ENCODE results near the gene TSKS.

The TSKS gene

GRCh38 chr19:49780861-49781260 lies 17.8 kb upstream of the TSKS start:
- no peaks in the 10 kb centered on the region for H3K79me2 ChIP-seq (ENCODE audit: low read length)
- H3K4me1 ChIP-seq (ENCODE audit: low read length), result peaks cover 16% of the 10 kb centered on the region
- H3K9me3 ChIP-seq (ENCODE audit: insufficient read depth, low read length), result no peaks in the 10 kb centered on the region
- no peak overlapping the region for H3K4me2 ChIP-seq (ENCODE audit: low read length)
- no peak overlapping the region for H2AFZ ChIP-seq (ENCODE audit: low read depth, low read length)
- no peak overlapping the region for H3K9ac ChIP-seq (ENCODE audit: low read length)
- H3K4me3 ChIP-seq (ENCODE audit: low read length), result no peak overlapping the region
- peaks cover 3% of the 10 kb centered on the region; the same call in 1 of the 2 replicates for H4K20me1 ChIP-seq (ENCODE audit: insufficient read depth, low read length)
- H3K27me3 ChIP-seq (ENCODE audit: low read depth, low read length), result no peaks in the 10 kb centered on the region
- no peak overlapping the region for H3K27ac ChIP-seq (ENCODE audit: low read length)
- H3K36me3 ChIP-seq (replicated peaks; ENCODE audit: low read depth, low read length), result peaks cover 24% of the 10 kb centered on the region
- TF ChIP-seq EZH2phosphoT487 (IDR thresholded peaks at IDR 0.05; ENCODE audit: low read depth) (no peak), CTCF (IDR thresholded peaks at IDR 0.05; ENCODE audit: low read depth, low read length) (no peak)

GRCh38 chr19:49779731-49780555 lies 16.8 kb upstream of the TSKS start:
- no peaks in the 10 kb centered on the region for H3K79me2 ChIP-seq (ENCODE audit: low read length)

DNA sequence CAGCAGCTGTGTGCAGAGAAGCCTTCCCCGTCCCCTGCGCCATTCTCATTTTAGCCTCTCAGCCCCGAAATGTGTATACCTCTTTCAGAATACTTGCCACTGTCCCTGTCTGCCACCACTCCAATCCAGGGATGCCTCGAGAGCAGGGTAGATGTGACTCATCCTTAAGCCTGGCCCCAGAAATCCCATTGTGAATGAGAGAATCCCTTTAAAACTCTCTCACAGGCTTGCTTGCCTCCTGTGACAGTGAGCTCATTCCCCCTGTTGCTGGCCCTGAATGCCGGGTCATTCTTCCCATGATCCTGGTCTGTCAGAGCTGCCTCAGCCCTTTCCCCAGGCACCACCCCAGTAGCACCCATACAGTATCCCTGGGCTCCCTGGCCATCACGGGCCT lies 13.3 kb upstream of the TSKS start:
- Histone ChIP-seq H3K4me1 (ENCODE audit: low read length) (peaks cover 16% of the 10 kb centered on the region), H3K79me2 (ENCODE audit: low read length) (peaks cover 7% of the 10 kb centered on the region; the same call in 1 of the 2 replicates), H3K27me3 (ENCODE audit: low read depth, low read length) (no peaks in the 10 kb centered on the region), H3K4me3 (ENCODE audit: low read length) (no peak overlapping the region), H2AFZ (ENCODE audit: low read depth, low read length) (no peak overlapping the region), H3K9ac (ENCODE audit: low read length) (no peak overlapping the region), H4K20me1 (ENCODE audit: insufficient read depth, low read length) (peaks cover 3% of the 10 kb centered on the region; the same call in 1 of the 2 replicates), H3K4me2 (ENCODE audit: low read length) (no peak overlapping the region), H3K9me3 (ENCODE audit: insufficient read depth, low read length) (no peaks in the 10 kb centered on the region), H3K27ac (ENCODE audit: low read length) (no peak overlapping the region), H3K36me3 (replicated peaks; ENCODE audit: low read depth, low read length) (no peaks in the 10 kb centered on the region)
- no peak for TF ChIP-seq EZH2phosphoT487 (IDR thresholded peaks at IDR 0.05; ENCODE audit: low read depth)

More at GRCh38 chr19:49779731-49780555, 16.8 kb upstream of the TSKS start:
- no peak overlapping the region for H2AFZ ChIP-seq (ENCODE audit: low read depth, low read length)
- H3K9ac ChIP-seq (ENCODE audit: low read length), result no peak overlapping the region
- H3K27me3 ChIP-seq (ENCODE audit: low read depth, low read length), result no peaks in the 10 kb centered on the region
- peaks cover 20% of the 10 kb centered on the region for H3K36me3 ChIP-seq (replicated peaks; ENCODE audit: low read depth, low read length)
- peak overlapping the region; percentile 45 for H3K27ac ChIP-seq (ENCODE audit: low read length)
- H3K4me1 ChIP-seq (ENCODE audit: low read length), result peaks cover 16% of the 10 kb centered on the region
- peak overlapping the region; percentile 68 for H3K4me2 ChIP-seq (ENCODE audit: low read length)
- H3K9me3 ChIP-seq (ENCODE audit: insufficient read depth, low read length), result no peaks in the 10 kb centered on the region
- H4K20me1 ChIP-seq (ENCODE audit: insufficient read depth, low read length), result peaks cover 3% of the 10 kb centered on the region; the same call in 1 of the 2 replicates
- peak overlapping the region; percentile 29 for H3K4me3 ChIP-seq (ENCODE audit: low read length)
- TF ChIP-seq CTCF (IDR thresholded peaks at IDR 0.05; ENCODE audit: low read depth, low read length) (no peak), EZH2phosphoT487 (IDR thresholded peaks at IDR 0.05; ENCODE audit: low read depth) (no peak)

DNA sequence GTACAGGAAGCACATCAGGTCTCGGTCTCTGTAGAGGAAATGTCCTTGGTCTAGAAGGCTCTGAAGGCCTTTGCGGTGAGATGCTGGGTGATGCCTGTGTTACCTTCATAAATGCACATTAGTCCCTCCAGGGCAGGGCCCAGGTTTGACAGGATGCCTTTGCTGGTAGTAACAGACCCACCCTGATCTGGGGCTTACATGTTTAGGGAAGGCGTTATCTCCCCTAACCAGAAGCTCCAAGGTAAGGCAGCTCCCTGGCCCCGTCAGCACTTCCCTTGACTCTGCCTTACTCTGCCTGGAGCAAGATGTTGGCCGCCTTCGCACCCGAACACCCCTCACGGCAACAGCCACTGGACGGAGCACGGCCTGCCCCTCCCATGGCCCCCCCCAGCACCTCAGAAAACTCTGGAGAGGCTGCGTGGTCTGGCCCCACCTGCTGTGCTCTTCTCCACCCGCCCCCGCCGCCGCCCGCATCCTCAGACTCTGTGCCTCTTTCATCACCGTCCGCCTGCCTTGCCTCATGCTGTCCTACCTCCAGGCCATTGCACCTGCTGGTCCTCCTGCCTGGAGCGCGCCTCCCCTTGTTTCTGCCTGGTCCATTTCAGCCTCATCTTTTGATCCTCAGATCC lies 12.8 kb upstream of the TSKS start:
- Histone ChIP-seq H3K9me3 (ENCODE audit: insufficient read depth, low read length) (no peaks in the 10 kb centered on the region), H3K79me2 (ENCODE audit: low read length) (peaks cover 7% of the 10 kb centered on the region; the same call in 1 of the 2 replicates), H3K27me3 (ENCODE audit: low read depth, low read length) (no peaks in the 10 kb centered on the region), H3K27ac (ENCODE audit: low read length) (no peak overlapping the region), H3K4me2 (ENCODE audit: low read length) (no peak overlapping the region), H4K20me1 (ENCODE audit: insufficient read depth, low read length) (peaks cover 3% of the 10 kb centered on the region; the same call in 1 of the 2 replicates), H3K36me3 (replicated peaks; ENCODE audit: low read depth, low read length) (no peaks in the 10 kb centered on the region), H2AFZ (ENCODE audit: low read depth, low read length) (no peak overlapping the region), H3K4me1 (ENCODE audit: low read length) (peaks cover 15% of the 10 kb centered on the region), H3K4me3 (ENCODE audit: low read length) (no peak overlapping the region), H3K9ac (ENCODE audit: low read length) (no peak overlapping the region)
- TF ChIP-seq EZH2phosphoT487 (IDR thresholded peaks at IDR 0.05; ENCODE audit: low read depth) (no peak), CTCF (IDR thresholded peaks at IDR 0.05; ENCODE audit: low read depth, low read length) (no peak)

All from OCI-LY3 (cell line).